GM11168 (cell line): ENCODE data around the gene BSG.
"Not testable (repeated sequence)": the region's sequence is repeated elsewhere in the genome, so short reads cannot be mapped to it uniquely, and the experiment has no call there.

ENCODE experiments used
- in situ Hi-C: fragments of 300-500 bp; cut with MboI; formaldehyde crosslinking; loops from one replicate; pipeline ENCODE4 v1.12.0; 2022; ENCODE audit warnings: low sequenced_read_pairs; ENCODE audit not compliant: unreplicated experiment

Gene BSG

GRCh38 chr19:615619-616018, 43.2 kb downstream of the BSG start:
- in situ Hi-C loops = no loop called here

- in situ Hi-C loops = no loop called here
These were observed 43.8 kb downstream of the BSG start for GRCh38 chr19:616062-616700.

- in situ Hi-C loops = no loop called here
These were observed 44.5 kb downstream of the BSG start for GRCh38 chr19:616747-617526.

GRCh38 chr19:617551-618246, 45.3 kb downstream of the BSG start:
- in situ Hi-C loops = no loop called here

- in situ Hi-C loops = no loop called here
These were observed 45.8 kb downstream of the BSG start for GRCh38 chr19:618247-618619.

- in situ Hi-C loops = no loop called here
These were observed 46.4 kb downstream of the BSG start for GRCh38 chr19:618674-619285.

- in situ Hi-C loops = no loop called here
These were observed 47.0 kb downstream of the BSG start for GRCh38 chr19:619286-620002.

GRCh38 chr19:620166-620862, 47.9 kb downstream of the BSG start:
- in situ Hi-C loops = no loop called here

- in situ Hi-C loops = not testable (repeated sequence)
These were observed 48.8 kb downstream of the BSG start for GRCh38 chr19:621191-621590.

- in situ Hi-C loops = no loop called here
These were observed 49.4 kb downstream of the BSG start for GRCh38 chr19:621819-622218.

GRCh38 chr19:622666-623065, 50.3 kb downstream of the BSG start:
- in situ Hi-C loops = no loop called here

- in situ Hi-C loops = no loop called here
These were observed 51.0 kb downstream of the BSG start for GRCh38 chr19:623175-623916.

- in situ Hi-C loops = no loop called here
These were observed 51.6 kb downstream of the BSG start for GRCh38 chr19:623974-624373.

- in situ Hi-C loops = no loop called here
These were observed 52.2 kb downstream of the BSG start for GRCh38 chr19:624433-625109.

- in situ Hi-C loops = no loop called here
These were observed 52.9 kb downstream of the BSG start for GRCh38 chr19:625257-625656.

GRCh38 chr19:626566-626965, 54.2 kb downstream of the BSG start:
- in situ Hi-C loops = not testable (repeated sequence)

- in situ Hi-C loops = no loop called here
These were observed 55.8 kb downstream of the BSG start for GRCh38 chr19:628168-628567.

- in situ Hi-C loops = not testable (repeated sequence)
These were observed 57.1 kb downstream of the BSG start for GRCh38 chr19:629515-629914.
